HL-60 (cell line): ENCODE data around the gene ST6GAL1.

ENCODE experiments used
- CTCF ChIP-seq: IDR thresholded peaks from one replicate; pipeline ENCODE4 v1.5.1; 2011; ENCODE audit warnings: low read length, control low read depth, inconsistent platforms; ENCODE audit not compliant: insufficient read depth
- GABPA ChIP-seq: IDR thresholded peaks from 2 replicates; pipeline ENCODE4 v1.6.1; 2012; ENCODE audit warnings: low read depth
- POLR2AphosphoS5 ChIP-seq: IDR thresholded peaks from 2 replicates; pipeline ENCODE4 v1.6.1; 2012; ENCODE audit warnings: low read depth
- REST ChIP-seq: IDR thresholded peaks from 2 replicates; pipeline ENCODE4 v1.6.1; 2012; ENCODE audit warnings: low read depth; ENCODE audit not compliant: insufficient replicate concordance

GRCh38 chr3:186979852-186980251 is 49.5 kb downstream of the ST6GAL1 start:
- TF ChIP-seq CTCF (no peak), POLR2AphosphoS5 (no peak), GABPA (no peak), REST (no peak)
